ENCODE measurements around the gene ADAM12.

DNA sequence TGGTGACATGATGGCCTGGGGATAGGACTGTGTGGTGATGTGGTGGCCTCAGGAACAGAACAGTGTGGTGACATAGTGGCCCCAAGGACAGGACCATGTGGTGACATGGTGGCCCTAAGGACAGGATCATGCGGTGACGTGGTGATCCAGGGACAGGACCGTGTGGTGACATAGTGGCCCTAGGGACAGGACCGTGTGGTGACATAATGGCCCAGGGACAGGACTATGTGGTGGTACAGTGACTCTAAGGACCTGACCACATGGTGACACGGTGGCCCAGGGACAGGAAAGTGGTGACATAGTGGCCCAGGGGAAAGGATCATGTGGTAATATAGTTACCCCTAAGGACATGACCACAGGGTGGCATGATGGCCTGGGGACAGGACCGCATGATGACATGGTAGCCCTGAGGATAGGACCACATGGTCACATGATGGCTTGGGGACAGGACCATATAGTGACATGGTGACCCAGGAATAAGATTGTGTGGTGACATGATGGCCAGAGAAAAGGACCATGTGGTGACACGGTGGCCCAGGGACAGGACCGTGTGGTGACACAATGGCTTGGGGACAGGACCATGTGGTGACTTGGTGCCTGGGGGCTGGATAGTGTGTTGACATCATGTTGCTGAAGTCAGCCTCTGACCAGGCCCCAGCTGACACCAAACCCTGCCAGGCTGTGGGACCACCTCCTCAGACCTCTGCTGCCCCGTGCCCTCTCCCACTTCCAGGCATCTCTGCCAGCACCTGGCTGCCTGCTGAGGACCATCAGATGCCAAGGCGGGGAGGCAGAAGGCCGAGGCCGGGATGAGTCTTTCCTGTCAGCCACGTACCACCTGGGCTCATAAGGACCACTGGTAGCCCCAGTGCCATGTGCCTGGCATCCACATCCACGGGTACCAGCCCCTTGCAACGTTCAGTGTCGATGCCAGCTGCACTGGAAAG is 99.5 kb downstream of the ADAM12 start:
- no peak for TF ChIP-seq KDM6A (CRISPR knock-in tag; IDR thresholded peaks at IDR 0.05; ENCODE audit: low read depth)
- TF ChIP-seq TCF7 (IDR thresholded peaks at IDR 0.05; ENCODE audit: low read depth): no peak
- TF ChIP-seq, protein P1, sequence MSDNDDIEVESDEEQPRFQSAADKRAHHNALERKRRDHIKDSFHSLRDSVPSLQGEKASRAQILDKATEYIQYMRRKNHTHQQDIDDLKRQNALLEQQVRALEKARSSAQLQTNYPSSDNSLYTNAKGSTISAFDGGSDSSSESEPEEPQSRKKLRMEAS (IDR thresholded peaks at IDR 0.05): no peak
- TF ChIP-seq MXD4 (CRISPR knock-in tag; IDR thresholded peaks at IDR 0.05): no peak
- TF ChIP-seq KDM5B (CRISPR knock-in tag; IDR thresholded peaks at IDR 0.05; ENCODE audit: borderline replicate concordance): no peak
- TF ChIP-seq TGIF2 (CRISPR knock-in tag; IDR thresholded peaks at IDR 0.05): no peak
- TF ChIP-seq ADNP (CRISPR knock-in tag; IDR thresholded peaks at IDR 0.05): no peak
